PC-9 (cell line): Measurements from ENCODE around the gene RAPSN. TPM values are rescaled to one million over a fixed set of nuclear protein-coding genes. Genes with fewer than 3 reads are reported as not detected.

ENCODE experiments used
- BruUV-seq: library from RNA; stranded (reverse); fragments of 400-500 nt; replicated peaks from 2 replicates; lab custom pipeline; 2021; lab: Mats Ljungman, UMichigan
- CTCF ChIA-PET: fragments of 300-600 bp; sonication (Branson Sonifier 250); formaldehyde crosslinking; loops from one replicate; lab custom pipeline; 2022; ENCODE audit warnings: antibody characterized with exemption; lab: Charles Lee
- POLR2A ChIA-PET: fragments of 300-600 bp; sonication (Branson Sonifier 250); formaldehyde crosslinking; loops from one replicate; lab custom pipeline; 2022; ENCODE audit warnings: antibody characterized with exemption; ENCODE audit not compliant: unreplicated experiment; lab: Charles Lee
- DNase-seq, 2 experiments: peaks; one replicate each; pipeline versions ENCODE4 v3.0.0 to v3.0.0-alpha.2; 2015 to 2022; ENCODE audit warnings: mixed read lengths in 1 of 2
- H2AFZ ChIP-seq: fragments of 200-600 bp; sonication (generic); 2 replicates; pipeline ENCODE4 v1.8.1; 2017; ENCODE audit warnings: antibody characterized with exemption
- H3F3A ChIP-seq: fragments of 200-600 bp; sonication (generic); 2 replicates; pipeline ENCODE4 v1.8.1; 2017; ENCODE audit warnings: antibody characterized with exemption, mild to moderate bottlenecking, low read depth; ENCODE audit not compliant: insufficient read depth
- H3K27ac ChIP-seq: fragments of 200-600 bp; sonication (generic); 2 replicates; pipeline ENCODE4 v1.6.1; 2016; ENCODE audit warnings: mixed run types
- H3K27me3 ChIP-seq: fragments of 200-600 bp; sonication (generic); 2 replicates; pipeline ENCODE4 v1.6.1; 2016; ENCODE audit warnings: low read depth, mixed run types; ENCODE audit not compliant: insufficient read depth
- H3K36me3 ChIP-seq: fragments of 200-600 bp; sonication (generic); 2 replicates; pipeline ENCODE4 v1.6.1; 2016; ENCODE audit warnings: low read depth, mixed run types
- H3K4me1 ChIP-seq: fragments of 200-600 bp; sonication (generic); replicated peaks from 2 replicates; pipeline ENCODE4 v1.6.1; 2016; ENCODE audit warnings: mixed run types; ENCODE audit not compliant: insufficient read depth
- H3K4me2 ChIP-seq: fragments of 200-600 bp; sonication (generic); 2 replicates; pipeline ENCODE4 v1.6.1; 2017; ENCODE audit warnings: mixed run types
- H3K4me3 ChIP-seq: fragments of 200-600 bp; sonication (generic); 2 replicates; pipeline ENCODE4 v1.6.1; 2016; ENCODE audit warnings: mixed run types
- H3K79me2 ChIP-seq: fragments of 200-600 bp; sonication (generic); 2 replicates; pipeline ENCODE4 v1.6.1; 2017; ENCODE audit warnings: low read depth, mixed run types
- H3K9me2 ChIP-seq: fragments of 200-600 bp; sonication (generic); 2 replicates; pipeline ENCODE4 v1.8.1; 2017; ENCODE audit warnings: mild to moderate bottlenecking; ENCODE audit not compliant: insufficient read depth
- H3K9me3 ChIP-seq: fragments of 200-600 bp; sonication (generic); 2 replicates; pipeline ENCODE4 v1.8.1; 2016; ENCODE audit warnings: low read depth; ENCODE audit not compliant: insufficient read depth
- H4K20me1 ChIP-seq: fragments of 200-600 bp; sonication (generic); 2 replicates; pipeline ENCODE4 v1.8.1; 2017; ENCODE audit not compliant: insufficient read depth
- EZH2 ChIP-seq: fragments of 200-600 bp; sonication (generic); IDR thresholded peaks from 2 replicates; pipeline ENCODE4 v1.8.0; 2017; ENCODE audit warnings: antibody characterized with exemption, low read depth
- intact Hi-C: fragments of 100-400 bp; cut with micrococcal nuclease; formaldehyde crosslinking; loops from one replicate; pipeline ENCODE4 v1.10.0; 2022; ENCODE audit not compliant: unreplicated experiment
- total RNA-seq: library from RNA; stranded (reverse); gene quantifications from 2 replicates; pipeline ENCODE4 v1.2.3, GENCODE V29; 2021
- TF ChIP-seq, protein P1 (sequence below): fragments of 200-600 bp; sonication (generic); conservative IDR thresholded peaks from 2 replicates; pipeline ENCODE4 v1.6.1; 2017; ENCODE audit warnings: mixed run types, antibody characterized with exemption, mild to moderate bottlenecking, moderate library complexity

The RAPSN gene
- total RNA-seq, 1 experiment from 2014 or later = 7.3 TPM

DNA sequence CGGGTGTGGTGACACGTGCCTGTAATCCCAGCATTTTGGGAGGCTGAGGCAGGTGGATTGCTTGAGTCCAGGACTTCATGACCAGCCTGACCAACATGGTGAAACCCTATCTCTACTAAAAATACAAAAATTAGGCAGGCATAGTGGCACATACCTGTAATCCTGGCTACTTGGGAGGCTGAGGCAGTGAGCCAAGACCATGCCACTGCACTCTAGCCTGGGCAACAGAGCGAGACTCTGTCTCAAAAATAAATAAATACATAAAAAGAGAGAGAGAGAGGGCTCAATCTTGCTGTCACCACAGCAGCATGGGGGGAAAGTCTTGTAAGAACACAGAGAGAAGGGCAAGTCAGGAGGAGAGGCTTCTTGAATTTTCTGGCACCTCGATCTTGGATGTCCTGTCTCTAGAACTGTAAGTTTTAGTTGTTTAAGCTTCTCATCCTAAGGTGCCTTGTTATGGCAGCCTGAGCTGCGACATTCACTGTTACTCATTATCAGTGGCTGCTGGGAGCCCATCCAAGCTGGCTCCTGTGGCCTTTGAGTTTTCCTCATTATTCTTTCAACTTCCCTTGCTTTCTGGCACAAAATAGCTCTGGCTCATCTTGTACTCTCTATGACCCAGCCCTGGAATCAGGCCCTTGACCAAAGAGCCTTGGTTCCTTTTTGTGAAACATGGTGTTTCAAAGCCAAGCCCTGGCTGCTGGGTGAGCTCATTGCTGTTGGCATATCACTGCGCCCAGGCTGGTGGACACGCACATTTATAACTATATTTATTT, 14.7 kb downstream of the RAPSN start:
- no peaks in the 10 kb centered on the region for H3K36me3 ChIP-seq
- H3K9me2 ChIP-seq = no peaks in the 10 kb centered on the region
- no TSS peak for BruUV-seq
- no peaks in the 10 kb centered on the region for H3K27me3 ChIP-seq
- POLR2A ChIA-PET = no interaction called here
- no peaks in the 10 kb centered on the region for H3K9me3 ChIP-seq
- no peaks in the 10 kb centered on the region for H3K79me2 ChIP-seq
- TF ChIP-seq, protein P1, sequence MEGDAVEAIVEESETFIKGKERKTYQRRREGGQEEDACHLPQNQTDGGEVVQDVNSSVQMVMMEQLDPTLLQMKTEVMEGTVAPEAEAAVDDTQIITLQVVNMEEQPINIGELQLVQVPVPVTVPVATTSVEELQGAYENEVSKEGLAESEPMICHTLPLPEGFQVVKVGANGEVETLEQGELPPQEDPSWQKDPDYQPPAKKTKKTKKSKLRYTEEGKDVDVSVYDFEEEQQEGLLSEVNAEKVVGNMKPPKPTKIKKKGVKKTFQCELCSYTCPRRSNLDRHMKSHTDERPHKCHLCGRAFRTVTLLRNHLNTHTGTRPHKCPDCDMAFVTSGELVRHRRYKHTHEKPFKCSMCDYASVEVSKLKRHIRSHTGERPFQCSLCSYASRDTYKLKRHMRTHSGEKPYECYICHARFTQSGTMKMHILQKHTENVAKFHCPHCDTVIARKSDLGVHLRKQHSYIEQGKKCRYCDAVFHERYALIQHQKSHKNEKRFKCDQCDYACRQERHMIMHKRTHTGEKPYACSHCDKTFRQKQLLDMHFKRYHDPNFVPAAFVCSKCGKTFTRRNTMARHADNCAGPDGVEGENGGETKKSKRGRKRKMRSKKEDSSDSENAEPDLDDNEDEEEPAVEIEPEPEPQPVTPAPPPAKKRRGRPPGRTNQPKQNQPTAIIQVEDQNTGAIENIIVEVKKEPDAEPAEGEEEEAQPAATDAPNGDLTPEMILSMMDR = no peak
- no peak for TF ChIP-seq EZH2
- H2AFZ ChIP-seq = no peak overlapping the region
- no peaks in the 10 kb centered on the region for H4K20me1 ChIP-seq
- CTCF ChIA-PET = interaction anchor here (0.7 kb wide), 1 partner anchor 13 kb away, joined by 7 read pairs; no protein-coding TSS in a partner anchor
- H3K4me2 ChIP-seq = no peak overlapping the region
- H3K4me3 ChIP-seq = no peak overlapping the region
- peaks cover 6% of the 10 kb centered on the region for H3F3A ChIP-seq
- H3K4me1 ChIP-seq = no peaks in the 10 kb centered on the region
- DNase-seq = no peak
- intact Hi-C loops = no loop called here
- H3K27ac ChIP-seq = no peak overlapping the region

DNA sequence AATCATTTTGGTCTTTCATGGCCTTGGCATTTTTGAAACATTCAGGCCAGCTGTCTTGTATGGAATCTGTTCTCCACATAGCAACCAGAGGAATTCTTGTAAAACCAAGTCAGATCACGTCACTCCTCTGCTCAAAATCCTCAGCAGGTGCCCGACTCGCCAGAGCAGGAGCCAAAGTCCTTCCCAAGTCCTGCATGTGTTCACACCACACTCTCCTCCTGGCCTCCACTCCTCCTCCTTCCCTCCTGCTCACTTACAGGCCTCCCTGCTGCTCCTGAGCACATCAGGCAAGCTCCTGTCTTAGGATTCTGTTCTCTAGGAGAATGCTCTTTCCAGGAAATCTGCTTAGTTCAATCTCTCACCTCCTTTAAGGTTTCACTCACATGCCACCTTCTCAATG, 15.8 kb downstream of the RAPSN start:
- H3F3A ChIP-seq = peaks cover 6% of the 10 kb centered on the region
- H3K27ac ChIP-seq = no peak overlapping the region
- H3K9me2 ChIP-seq = no peaks in the 10 kb centered on the region
- no peak overlapping the region for H3K4me3 ChIP-seq
- no peak overlapping the region for H3K4me2 ChIP-seq
- CTCF ChIA-PET = no interaction called here
- intact Hi-C loops = no loop called here
- no peak overlapping the region for H2AFZ ChIP-seq
- no peaks in the 10 kb centered on the region for H3K4me1 ChIP-seq
- DNase-seq = no peak
- POLR2A ChIA-PET = no interaction called here
- no peaks in the 10 kb centered on the region for H4K20me1 ChIP-seq
- H3K9me3 ChIP-seq = no peaks in the 10 kb centered on the region
- H3K27me3 ChIP-seq = no peaks in the 10 kb centered on the region
- TF ChIP-seq, protein P1 = no peak
- TF ChIP-seq EZH2 = no peak
- no TSS peak for BruUV-seq
- H3K79me2 ChIP-seq = no peaks in the 10 kb centered on the region
- H3K36me3 ChIP-seq = no peaks in the 10 kb centered on the region

DNA sequence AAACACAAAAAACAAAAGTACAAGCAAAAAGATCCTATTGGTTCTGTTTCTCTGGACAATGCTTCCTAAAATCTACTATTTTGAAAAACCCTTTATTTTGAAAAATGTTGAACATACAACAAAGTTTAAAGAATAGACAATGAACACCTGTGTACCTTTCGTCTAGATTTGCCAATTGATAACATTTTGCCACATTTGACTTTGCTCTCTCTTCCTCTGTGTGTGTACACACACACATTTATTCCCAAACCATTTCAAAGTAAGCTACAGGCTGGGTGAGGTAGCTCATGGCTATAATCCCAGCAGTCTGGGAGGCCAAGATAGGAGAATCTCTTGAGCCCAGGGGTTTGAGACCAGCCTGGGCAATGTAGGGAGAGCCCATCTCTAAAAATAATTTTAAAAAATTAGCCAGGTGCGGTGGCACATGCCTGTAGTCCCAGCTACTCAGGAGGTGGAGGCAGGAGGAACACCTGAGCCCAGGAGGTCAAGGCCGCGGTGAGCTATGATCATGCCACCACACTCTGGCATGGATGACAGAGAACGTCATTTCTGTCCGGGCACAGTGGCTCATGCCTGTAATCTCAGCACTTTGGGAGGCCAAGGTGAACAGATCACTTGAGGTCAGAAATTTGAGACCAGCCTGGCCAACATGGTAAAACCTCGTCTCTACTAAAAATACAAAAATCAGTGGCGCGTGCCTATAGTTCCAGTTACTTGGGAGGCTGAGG, 17.4 kb downstream of the RAPSN start:
- no peaks in the 10 kb centered on the region for H3K9me2 ChIP-seq
- no peaks in the 10 kb centered on the region for H3K27me3 ChIP-seq
- BruUV-seq = no TSS peak
- DNase-seq = no peak
- no peaks in the 10 kb centered on the region for H3K79me2 ChIP-seq
- H3K4me3 ChIP-seq = no peak overlapping the region
- H2AFZ ChIP-seq = no peak overlapping the region
- no peaks in the 10 kb centered on the region for H3K36me3 ChIP-seq
- ChIA-PET POLR2A (no interaction called here), CTCF (interaction anchor here (0.5 kb wide), 1 partner anchor 19 kb away, joined by 10 read pairs; no protein-coding TSS in a partner anchor)
- no peaks in the 10 kb centered on the region for H4K20me1 ChIP-seq
- intact Hi-C loops = no loop called here
- H3K4me2 ChIP-seq = no peak overlapping the region
- peaks cover 8% of the 10 kb centered on the region; the same call in 1 of the 2 replicates for H3K4me1 ChIP-seq
- TF ChIP-seq, protein P1 = no peak
- TF ChIP-seq EZH2 = no peak
- peaks cover 20% of the 10 kb centered on the region for H3F3A ChIP-seq
- no peaks in the 10 kb centered on the region for H3K9me3 ChIP-seq
- H3K27ac ChIP-seq = no peak overlapping the region
